Measurements from ENCODE around the gene LRP2. TPM values are rescaled to one million over a fixed set of nuclear protein-coding genes. Genes with fewer than 3 reads are reported as not detected.

Gene LRP2
- total RNA-seq, 4 donors from 2014 or later = 154 to 310 (median 184) TPM

DNA sequence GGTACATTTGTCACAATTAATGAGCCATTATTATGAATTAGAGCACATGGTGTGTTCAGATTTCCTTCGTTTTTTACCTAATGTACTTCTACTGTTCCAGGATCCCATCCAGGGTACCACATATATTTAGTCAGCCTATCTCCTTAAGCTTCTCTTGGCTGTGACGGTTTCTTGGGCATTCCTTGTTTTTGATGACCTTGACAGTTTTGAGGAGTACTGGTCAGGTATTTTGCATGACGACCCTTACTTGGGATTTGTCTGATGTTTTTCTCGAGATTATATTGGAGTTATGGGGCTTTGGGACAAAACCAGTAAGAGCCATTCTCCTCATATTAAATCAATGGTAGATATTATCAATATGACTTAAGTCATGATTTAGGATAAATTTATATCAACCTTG is 10.2 kb upstream of the LRP2 start:
- Histone ChIP-seq H3K4me3 (replicated peaks in 1 of 3) (no peak overlapping the region), H3K27ac (peak overlapping the region; percentile 78 to 92 (median 84)), H3K4me1 (peaks cover 20 to 27% of the 10 kb centered on the region in 2 donors), H3K9me3 (no peaks in the 10 kb centered on the region), H3K36me3 (no peaks in the 10 kb centered on the region), H3K27me3 (no peaks in the 10 kb centered on the region)
- intact Hi-C loops (cut with DNase I) = no loop called here
- 84 to 88% methylated on average over 4 of the region's 4 CpGs for WGBS, 2 donors
- TF ChIP-seq, protein P1, sequence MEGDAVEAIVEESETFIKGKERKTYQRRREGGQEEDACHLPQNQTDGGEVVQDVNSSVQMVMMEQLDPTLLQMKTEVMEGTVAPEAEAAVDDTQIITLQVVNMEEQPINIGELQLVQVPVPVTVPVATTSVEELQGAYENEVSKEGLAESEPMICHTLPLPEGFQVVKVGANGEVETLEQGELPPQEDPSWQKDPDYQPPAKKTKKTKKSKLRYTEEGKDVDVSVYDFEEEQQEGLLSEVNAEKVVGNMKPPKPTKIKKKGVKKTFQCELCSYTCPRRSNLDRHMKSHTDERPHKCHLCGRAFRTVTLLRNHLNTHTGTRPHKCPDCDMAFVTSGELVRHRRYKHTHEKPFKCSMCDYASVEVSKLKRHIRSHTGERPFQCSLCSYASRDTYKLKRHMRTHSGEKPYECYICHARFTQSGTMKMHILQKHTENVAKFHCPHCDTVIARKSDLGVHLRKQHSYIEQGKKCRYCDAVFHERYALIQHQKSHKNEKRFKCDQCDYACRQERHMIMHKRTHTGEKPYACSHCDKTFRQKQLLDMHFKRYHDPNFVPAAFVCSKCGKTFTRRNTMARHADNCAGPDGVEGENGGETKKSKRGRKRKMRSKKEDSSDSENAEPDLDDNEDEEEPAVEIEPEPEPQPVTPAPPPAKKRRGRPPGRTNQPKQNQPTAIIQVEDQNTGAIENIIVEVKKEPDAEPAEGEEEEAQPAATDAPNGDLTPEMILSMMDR (IDR thresholded peaks at IDR 0.05) = no peak
- no peak for TF ChIP-seq POLR2A (IDR thresholded peaks at IDR 0.05)
- no peak for DNase-seq

DNA sequence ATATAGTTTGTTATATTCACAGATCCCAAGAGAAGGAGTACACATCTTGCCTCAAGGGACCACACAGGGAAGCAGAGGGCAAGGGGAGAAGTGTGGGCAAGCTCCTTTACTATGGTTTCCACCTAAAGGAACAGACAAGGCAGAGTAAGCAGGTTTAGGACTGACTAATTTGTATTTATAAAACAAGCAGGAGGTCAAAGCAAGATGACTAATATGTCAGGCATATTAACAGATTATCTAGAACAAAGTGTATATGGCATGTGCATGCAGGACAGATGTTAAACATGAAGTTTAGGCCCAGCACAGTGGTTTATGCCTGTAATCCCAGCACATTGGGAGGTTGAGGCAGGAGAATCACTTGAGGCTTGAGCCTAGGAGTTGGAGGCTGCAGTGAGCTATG is 3.7 kb upstream of the LRP2 start:
- intact Hi-C loops (cut with DNase I) = no loop called here
- no peaks in the 10 kb centered on the region for H3K9me3 ChIP-seq
- DNase-seq = no peak
- no peaks in the 10 kb centered on the region for H3K27me3 ChIP-seq
- H3K36me3 ChIP-seq = no peaks in the 10 kb centered on the region
- TF ChIP-seq, protein P1 (IDR thresholded peaks at IDR 0.05) = no peak
- TF ChIP-seq POLR2A (IDR thresholded peaks at IDR 0.05) = no peak
- H3K4me3 ChIP-seq (replicated peaks in 1 of 3) = no peak overlapping the region
- H3K4me1 ChIP-seq = peaks cover 19 to 23% of the 10 kb centered on the region in 2 donors
- H3K27ac ChIP-seq = peak overlapping the region in 2 of 3 donors; percentile 24 to 99

DNA sequence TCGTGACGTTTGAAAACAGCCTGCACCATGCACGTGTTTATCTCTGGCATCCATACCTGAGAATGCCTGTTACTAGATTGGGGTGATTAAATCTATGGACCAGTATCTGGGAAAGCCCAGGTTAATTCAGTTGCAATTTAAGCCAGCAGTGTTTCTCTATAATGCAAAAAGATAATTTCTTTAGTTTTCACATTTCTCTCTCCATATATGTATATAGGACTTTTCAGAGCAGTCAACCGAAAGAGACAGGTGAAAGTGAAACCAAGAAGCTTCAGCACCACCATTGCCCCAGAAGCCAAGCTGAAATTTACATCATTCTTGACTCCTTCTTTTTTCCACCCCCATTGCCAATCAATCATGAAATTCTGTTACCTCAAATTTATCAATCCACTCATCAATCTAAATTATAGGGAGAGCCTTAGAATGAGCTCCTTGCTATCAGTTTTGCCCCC is 2.7 kb upstream of the LRP2 start:
- Histone ChIP-seq H3K4me1 (peaks cover 13 to 16% of the 10 kb centered on the region in 2 donors), H3K4me3 (replicated peaks in 1 of 3) (peak overlapping the region in 1 of 3 donors; percentile 84), H3K9me3 (no peaks in the 10 kb centered on the region), H3K27me3 (no peaks in the 10 kb centered on the region), H3K27ac (peak overlapping the region; percentile 79 to 99 (median 95)), H3K36me3 (no peaks in the 10 kb centered on the region)
- 4 to 11% methylated on average over 4 of the region's 4 CpGs for WGBS, 2 donors
- TF ChIP-seq, protein P1 (IDR thresholded peaks at IDR 0.05) = no peak
- no peak for TF ChIP-seq POLR2A (IDR thresholded peaks at IDR 0.05)
- intact Hi-C loops (cut with DNase I) = no loop called here
- no peak for DNase-seq

DNA sequence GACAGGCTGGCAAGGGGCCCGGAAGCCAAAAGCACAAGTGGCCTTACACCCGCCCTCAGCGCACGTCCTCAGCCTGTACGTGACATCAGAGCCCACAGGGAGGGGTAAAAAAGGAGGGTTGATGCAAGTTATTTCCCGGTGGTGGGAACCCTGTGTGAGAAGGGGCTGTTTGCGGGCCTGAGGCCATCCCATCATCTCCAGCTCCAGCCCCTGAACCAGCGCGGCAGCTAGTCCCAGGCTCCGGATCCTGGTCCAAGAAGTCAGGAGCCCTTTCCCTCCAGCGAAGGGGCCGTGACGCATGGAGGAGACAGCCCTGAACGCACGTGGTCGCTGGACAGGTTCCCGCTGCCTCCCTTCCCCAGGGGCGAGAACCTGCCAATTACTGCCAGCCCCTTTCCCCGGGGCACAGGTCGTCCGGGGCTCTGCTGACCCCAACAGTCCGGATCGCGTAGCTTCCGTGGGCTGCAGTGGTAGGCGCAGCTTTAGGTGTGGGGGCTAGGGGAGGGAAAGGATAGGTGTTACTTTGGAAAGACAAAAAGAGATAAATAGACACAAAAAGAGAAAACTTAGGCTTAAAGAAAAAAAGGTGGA is 1.3 kb upstream of the LRP2 start:
- H3K27ac ChIP-seq = peak overlapping the region; percentile 81 to 99 (median 95)
- no peaks in the 10 kb centered on the region for H3K9me3 ChIP-seq
- H3K4me1 ChIP-seq = peaks cover 13 to 17% of the 10 kb centered on the region in 2 donors
- intact Hi-C loops (cut with DNase I) = no loop called here
- TF ChIP-seq, protein P1 (IDR thresholded peaks at IDR 0.05) = peak in 3 of 6 experiments; percentile 2 to 23 (median 5)
- TF ChIP-seq POLR2A (IDR thresholded peaks at IDR 0.05) = peak in 1 of 2 donors; percentile 62
- H3K4me3 ChIP-seq (replicated peaks in 1 of 3) = peak overlapping the region; percentile 16 to 84 (median 26)
- no peaks in the 10 kb centered on the region for H3K27me3 ChIP-seq
- H3K36me3 ChIP-seq = no peaks in the 10 kb centered on the region
- 1 to 2% methylated on average over 19 to 23 of the region's 26 CpGs for WGBS, 2 donors
- DNase-seq = peak; percentile 88 to 91

DNA sequence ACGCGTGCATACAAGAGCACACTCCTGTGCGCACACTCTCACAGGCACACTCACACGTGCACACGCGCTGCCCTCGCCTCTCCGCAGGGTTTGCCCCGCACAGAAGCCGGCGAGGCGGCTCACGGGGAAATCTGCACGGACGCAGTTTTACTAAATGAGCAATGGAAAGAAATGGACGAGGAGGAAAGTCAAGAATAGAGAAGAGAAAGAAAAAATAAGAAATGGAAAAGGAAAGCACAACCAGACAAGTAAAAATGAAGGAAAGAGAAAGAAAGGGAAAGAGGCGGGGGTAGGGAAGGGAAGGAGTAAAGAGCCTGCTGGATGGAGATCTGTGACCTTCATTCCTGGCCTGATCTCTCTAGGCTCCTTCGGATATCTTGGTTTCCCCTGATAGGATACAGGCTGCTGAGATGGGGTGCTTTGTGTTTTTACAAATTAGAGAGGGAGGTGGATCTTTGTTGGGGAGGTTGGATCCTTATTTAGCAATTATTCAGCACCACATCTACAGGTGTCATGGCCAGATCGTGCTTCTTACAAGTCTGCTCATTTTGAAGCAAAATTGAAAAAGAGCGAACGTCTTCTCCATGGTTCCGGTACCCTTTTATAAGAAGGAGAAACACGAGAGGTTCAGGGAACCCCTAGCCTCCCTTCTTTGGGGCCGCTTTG is 693 bp upstream of the LRP2 start:
- H3K4me3 ChIP-seq (replicated peaks in 1 of 3) = peak overlapping the region; percentile 16 to 84 (median 55)
- peaks cover 18 to 23% of the 10 kb centered on the region in 2 donors for H3K4me1 ChIP-seq
- TF ChIP-seq POLR2A (IDR thresholded peaks at IDR 0.05) = no peak
- peak overlapping the region; percentile 81 to 99 (median 95) for H3K27ac ChIP-seq
- no peaks in the 10 kb centered on the region for H3K36me3 ChIP-seq
- 2% methylated on average over 24 of the region's 24 CpGs for WGBS, 2 donors
- no peak for DNase-seq
- intact Hi-C loops (cut with DNase I) = no loop called here
- H3K9me3 ChIP-seq = no peaks in the 10 kb centered on the region
- H3K27me3 ChIP-seq = no peaks in the 10 kb centered on the region

Measured in thyroid gland (tissue), 4 donors.